ENCODE measurements around the gene BRPF3. TPM values are rescaled to one million over a fixed set of nuclear protein-coding genes. Genes with fewer than 3 reads are reported as not detected.

The BRPF3 gene
- total and polyA plus RNA-seq, 10 of the 15 experiments (the other 5 are each of a cell fraction or from before 2014, with no cell fraction given): 2.3 to 16.1 (median 6.7) TPM

DNA sequence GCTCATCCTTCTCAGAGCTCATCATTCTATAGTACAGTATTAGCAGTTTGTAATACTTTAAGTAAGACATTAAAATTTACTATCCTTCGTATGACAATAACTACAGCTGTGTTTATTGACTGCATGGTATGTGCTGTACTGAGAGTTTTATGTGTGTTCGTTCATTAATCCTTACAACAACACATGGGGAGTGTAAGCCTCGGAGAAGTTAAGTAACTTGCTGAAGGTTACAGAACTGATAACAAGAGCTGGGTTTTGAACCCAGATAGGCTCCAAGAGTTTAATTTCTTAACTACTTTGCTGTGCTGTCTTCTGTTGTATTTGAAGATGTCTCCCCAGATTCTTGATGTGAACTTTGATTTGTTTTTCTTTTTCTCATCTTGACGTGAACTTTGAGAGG is 23.7 kb downstream of the BRPF3 start:
- CTCF ChIA-PET: no interaction called here
- no peaks in the 10 kb centered on the region for H4K20me1 ChIP-seq (ENCODE audit: control insufficient read depth, insufficient read depth)

DNA sequence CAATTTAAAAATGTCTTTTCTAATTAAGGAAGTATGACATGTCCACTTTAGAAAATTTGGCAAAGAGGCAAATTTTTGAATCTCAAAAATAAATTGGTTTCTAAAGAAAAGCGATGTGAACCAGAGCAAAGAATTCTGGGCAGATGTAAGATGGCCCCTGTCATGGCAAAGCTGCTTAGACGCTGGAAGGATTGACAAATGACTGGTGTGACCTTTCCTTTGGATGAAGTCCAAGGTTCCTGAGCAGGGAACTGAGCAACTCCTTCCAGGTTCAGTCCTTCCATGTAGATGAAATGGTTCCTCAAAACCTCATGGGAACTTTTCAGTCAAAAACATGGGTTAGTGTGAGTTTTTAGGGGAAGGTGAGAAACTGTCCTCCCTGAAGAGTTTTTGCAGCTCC is 25.1 kb downstream of the BRPF3 start:
- H3K36me3 ChIP-seq (ENCODE audit: control insufficient read depth in 2 of 2, insufficient read depth in 2 of 2, low read length in 1 of 2): peaks cover 14 to 29% of the 10 kb centered on the region in 2 experiments
- no peak for FAIRE-seq
- TF ChIP-seq ZNF207 (IDR thresholded peaks at IDR 0.05; ENCODE audit: borderline replicate concordance): no peak
- no peak for TF ChIP-seq TCF3 (IDR thresholded peaks at IDR 0.05; ENCODE audit: borderline replicate concordance, insufficient read depth, low read depth, low read length)
- TF ChIP-seq, protein P1, sequence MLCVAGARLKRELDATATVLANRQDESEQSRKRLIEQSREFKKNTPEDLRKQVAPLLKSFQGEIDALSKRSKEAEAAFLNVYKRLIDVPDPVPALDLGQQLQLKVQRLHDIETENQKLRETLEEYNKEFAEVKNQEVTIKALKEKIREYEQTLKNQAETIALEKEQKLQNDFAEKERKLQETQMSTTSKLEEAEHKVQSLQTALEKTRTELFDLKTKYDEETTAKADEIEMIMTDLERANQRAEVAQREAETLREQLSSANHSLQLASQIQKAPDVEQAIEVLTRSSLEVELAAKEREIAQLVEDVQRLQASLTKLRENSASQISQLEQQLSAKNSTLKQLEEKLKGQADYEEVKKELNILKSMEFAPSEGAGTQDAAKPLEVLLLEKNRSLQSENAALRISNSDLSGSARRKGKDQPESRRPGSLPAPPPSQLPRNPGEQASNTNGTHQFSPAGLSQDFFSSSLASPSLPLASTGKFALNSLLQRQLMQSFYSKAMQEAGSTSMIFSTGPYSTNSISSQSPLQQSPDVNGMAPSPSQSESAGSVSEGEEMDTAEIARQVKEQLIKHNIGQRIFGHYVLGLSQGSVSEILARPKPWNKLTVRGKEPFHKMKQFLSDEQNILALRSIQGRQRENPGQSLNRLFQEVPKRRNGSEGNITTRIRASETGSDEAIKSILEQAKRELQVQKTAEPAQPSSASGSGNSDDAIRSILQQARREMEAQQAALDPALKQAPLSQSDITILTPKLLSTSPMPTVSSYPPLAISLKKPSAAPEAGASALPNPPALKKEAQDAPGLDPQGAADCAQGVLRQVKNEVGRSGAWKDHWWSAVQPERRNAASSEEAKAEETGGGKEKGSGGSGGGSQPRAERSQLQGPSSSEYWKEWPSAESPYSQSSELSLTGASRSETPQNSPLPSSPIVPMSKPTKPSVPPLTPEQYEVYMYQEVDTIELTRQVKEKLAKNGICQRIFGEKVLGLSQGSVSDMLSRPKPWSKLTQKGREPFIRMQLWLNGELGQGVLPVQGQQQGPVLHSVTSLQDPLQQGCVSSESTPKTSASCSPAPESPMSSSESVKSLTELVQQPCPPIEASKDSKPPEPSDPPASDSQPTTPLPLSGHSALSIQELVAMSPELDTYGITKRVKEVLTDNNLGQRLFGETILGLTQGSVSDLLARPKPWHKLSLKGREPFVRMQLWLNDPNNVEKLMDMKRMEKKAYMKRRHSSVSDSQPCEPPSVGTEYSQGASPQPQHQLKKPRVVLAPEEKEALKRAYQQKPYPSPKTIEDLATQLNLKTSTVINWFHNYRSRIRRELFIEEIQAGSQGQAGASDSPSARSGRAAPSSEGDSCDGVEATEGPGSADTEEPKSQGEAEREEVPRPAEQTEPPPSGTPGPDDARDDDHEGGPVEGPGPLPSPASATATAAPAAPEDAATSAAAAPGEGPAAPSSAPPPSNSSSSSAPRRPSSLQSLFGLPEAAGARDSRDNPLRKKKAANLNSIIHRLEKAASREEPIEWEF (IDR thresholded peaks at IDR 0.05; ENCODE audit: insufficient replicate concordance, low read depth, low read length): no peak
- TF ChIP-seq NR2C1 (IDR thresholded peaks at IDR 0.05): no peak
- TF ChIP-seq SPI1 (IDR thresholded peaks at IDR 0.05; ENCODE audit: borderline replicate concordance, insufficient read depth, low read depth, low read length): no peak
- no peak for TF ChIP-seq BRCA1 (IDR thresholded peaks at IDR 0.05; ENCODE audit: low read depth, low read length)
- TF ChIP-seq TARDBP (IDR thresholded peaks at IDR 0.05; ENCODE audit: borderline replicate concordance): no peak
- no peak for TF ChIP-seq KDM1A (IDR thresholded peaks at IDR 0.05; ENCODE audit: borderline replicate concordance)
- TF ChIP-seq, protein P2, sequence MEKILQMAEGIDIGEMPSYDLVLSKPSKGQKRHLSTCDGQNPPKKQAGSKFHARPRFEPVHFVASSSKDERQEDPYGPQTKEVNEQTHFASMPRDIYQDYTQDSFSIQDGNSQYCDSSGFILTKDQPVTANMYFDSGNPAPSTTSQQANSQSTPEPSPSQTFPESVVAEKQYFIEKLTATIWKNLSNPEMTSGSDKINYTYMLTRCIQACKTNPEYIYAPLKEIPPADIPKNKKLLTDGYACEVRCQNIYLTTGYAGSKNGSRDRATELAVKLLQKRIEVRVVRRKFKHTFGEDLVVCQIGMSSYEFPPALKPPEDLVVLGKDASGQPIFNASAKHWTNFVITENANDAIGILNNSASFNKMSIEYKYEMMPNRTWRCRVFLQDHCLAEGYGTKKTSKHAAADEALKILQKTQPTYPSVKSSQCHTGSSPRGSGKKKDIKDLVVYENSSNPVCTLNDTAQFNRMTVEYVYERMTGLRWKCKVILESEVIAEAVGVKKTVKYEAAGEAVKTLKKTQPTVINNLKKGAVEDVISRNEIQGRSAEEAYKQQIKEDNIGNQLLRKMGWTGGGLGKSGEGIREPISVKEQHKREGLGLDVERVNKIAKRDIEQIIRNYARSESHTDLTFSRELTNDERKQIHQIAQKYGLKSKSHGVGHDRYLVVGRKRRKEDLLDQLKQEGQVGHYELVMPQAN (conservative IDR thresholded peaks at IDR 0.05): no peak

More for the DNA sequence above, 23.7 kb downstream of the BRPF3 start:
- in situ Hi-C loops (cut with MboI): no loop called here
- no peaks in the 10 kb centered on the region for H3K27me3 ChIP-seq (replicated peaks in 1 of 2; ENCODE audit: control insufficient read depth in 2 of 2, insufficient read depth in 2 of 2, low read length in 1 of 2)
- no TSS peak for BruUV-seq (replicated peaks)
- DNase-seq (ENCODE audit: low read depth, low spot score) (no peak), ATAC-seq (no peak), FAIRE-seq (no peak)
- peaks cover 15 to 24% of the 10 kb centered on the region in 2 experiments for H3K36me3 ChIP-seq (ENCODE audit: control insufficient read depth in 2 of 2, insufficient read depth in 2 of 2, low read length in 1 of 2)
- H3K4me2 ChIP-seq (ENCODE audit: control insufficient read depth, insufficient read depth): no peak overlapping the region
- RAD21 ChIA-PET (ENCODE audit: unreplicated experiment): interaction anchor here (0.6 kb wide), 1 partner anchor 120 kb away, joined by 4 read pairs; no protein-coding TSS in a partner anchor
- no peaks in the 10 kb centered on the region for H3K79me2 ChIP-seq (ENCODE audit: control insufficient read depth, insufficient read depth, low read length)
- H2AFZ ChIP-seq (ENCODE audit: control insufficient read depth, low read depth, low read length): no peak overlapping the region
- H3K9ac ChIP-seq (ENCODE audit: control insufficient read depth, insufficient read depth, low read length): no peak overlapping the region
- POLR2A ChIA-PET: no interaction called here
- H3K4me1 ChIP-seq (ENCODE audit: control insufficient read depth, insufficient read depth, low read length): no peaks in the 10 kb centered on the region
- H3K27ac ChIP-seq (ENCODE audit: control insufficient read depth, insufficient read depth): no peak overlapping the region
- TF ChIP-seq CBFB (IDR thresholded peaks at IDR 0.05; ENCODE audit: low read depth): no peak
- TF ChIP-seq TARDBP (IDR thresholded peaks at IDR 0.05; ENCODE audit: borderline replicate concordance): no peak
- SMC1A ChIA-PET (ENCODE audit: uncharacterized antibody, unreplicated experiment): no interaction called here
- 100% methylated on average over 4 of the region's 4 CpGs for WGBS (ENCODE audit: insufficient coverage, insufficient replicate concordance, low lambda C conversion rate, missing lambda C conversion rate)
- intact Hi-C loops (cut with micrococcal nuclease; ENCODE audit: unreplicated experiment): no loop called here
- no peak overlapping the region for H3K4me3 ChIP-seq
- no peaks in the 10 kb centered on the region for H3K9me3 ChIP-seq (replicated peaks; ENCODE audit: control insufficient read depth, insufficient read depth, low read length)

More for the DNA sequence above, 25.1 kb downstream of the BRPF3 start:
- in situ Hi-C loops (cut with MboI): no loop called here
- Histone ChIP-seq H3K79me2 (ENCODE audit: control insufficient read depth, insufficient read depth, low read length) (no peaks in the 10 kb centered on the region), H3K4me1 (ENCODE audit: control insufficient read depth, insufficient read depth, low read length) (no peaks in the 10 kb centered on the region), H3K27ac (ENCODE audit: control insufficient read depth, insufficient read depth) (no peak overlapping the region), H3K4me3 (no peak overlapping the region), H3K4me2 (ENCODE audit: control insufficient read depth, insufficient read depth) (no peak overlapping the region), H3K27me3 (replicated peaks in 1 of 2; ENCODE audit: control insufficient read depth in 2 of 2, insufficient read depth in 2 of 2, low read length in 1 of 2) (no peaks in the 10 kb centered on the region), H4K20me1 (ENCODE audit: control insufficient read depth, insufficient read depth) (no peaks in the 10 kb centered on the region), H2AFZ (ENCODE audit: control insufficient read depth, low read depth, low read length) (no peak overlapping the region), H3K9ac (ENCODE audit: control insufficient read depth, insufficient read depth, low read length) (no peak overlapping the region), H3K9me3 (replicated peaks; ENCODE audit: control insufficient read depth, insufficient read depth, low read length) (no peaks in the 10 kb centered on the region)
- CTCF ChIA-PET: no interaction called here
- POLR2A ChIA-PET: no interaction called here
- SMC1A ChIA-PET (ENCODE audit: uncharacterized antibody, unreplicated experiment): no interaction called here
- ATAC-seq: no peak
- DNase-seq (ENCODE audit: low read depth, low spot score): no peak
- no TSS peak for BruUV-seq (replicated peaks)
- WGBS (ENCODE audit: insufficient coverage, insufficient replicate concordance, low lambda C conversion rate, missing lambda C conversion rate): 98% methylated on average over 2 of the region's 2 CpGs
- RAD21 ChIA-PET (ENCODE audit: unreplicated experiment): no interaction called here
- intact Hi-C loops (cut with micrococcal nuclease; ENCODE audit: unreplicated experiment): no loop called here

All from GM12878 (cell line).